ENCODE measurements around the gene PCMT1. TPM values are rescaled to one million over a fixed set of nuclear protein-coding genes. Genes with fewer than 3 reads are reported as not detected.

PCMT1 gene
- total and polyA plus RNA-seq, 2 of the 13 experiments (the other 11 are each of a cell fraction or from before 2014, with no cell fraction given) = 112 to 169 TPM

DNA sequence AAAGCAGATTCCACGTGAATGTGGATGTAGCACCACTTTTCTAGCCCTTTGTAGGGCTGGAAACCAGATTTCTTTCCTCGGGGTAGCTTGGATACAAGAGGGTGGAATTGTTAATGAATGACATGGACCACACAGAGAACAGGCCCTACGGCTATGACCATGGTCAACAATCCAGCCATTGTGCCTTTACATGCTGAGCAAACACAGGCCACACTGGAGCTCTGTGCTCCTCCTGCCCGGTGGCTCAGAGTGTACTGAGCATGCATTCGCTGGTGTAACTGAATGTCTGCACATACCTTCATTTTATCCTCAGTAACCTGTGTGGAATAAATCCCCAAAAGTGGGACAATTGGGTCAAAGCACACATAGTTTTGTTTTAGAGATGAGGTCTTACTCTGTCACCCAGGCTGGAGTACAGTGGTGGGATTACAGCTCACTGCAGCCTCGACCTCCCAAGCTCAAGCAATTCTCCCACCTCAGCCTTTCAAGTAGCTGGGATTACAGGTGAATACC is 81.8 kb downstream of the PCMT1 start (continued):
- no peak for TF ChIP-seq ZNF883 (CRISPR knock-in tag; IDR thresholded peaks at IDR 0.05; ENCODE audit: not compliant biosample characterization)
- TF ChIP-seq RXRB (CRISPR knock-in tag; IDR thresholded peaks at IDR 0.05; ENCODE audit: borderline replicate concordance) = peak; percentile 34; the same call in 1 of the 2 replicates
- TF ChIP-seq SP140L (CRISPR knock-in tag; IDR thresholded peaks at IDR 0.05; ENCODE audit: borderline replicate concordance) = no peak
- TF ChIP-seq ZFP1 (CRISPR knock-in tag; IDR thresholded peaks at IDR 0.05) = peak; percentile 70; the same call in 1 of the 2 replicates
- TF ChIP-seq, protein P1, sequence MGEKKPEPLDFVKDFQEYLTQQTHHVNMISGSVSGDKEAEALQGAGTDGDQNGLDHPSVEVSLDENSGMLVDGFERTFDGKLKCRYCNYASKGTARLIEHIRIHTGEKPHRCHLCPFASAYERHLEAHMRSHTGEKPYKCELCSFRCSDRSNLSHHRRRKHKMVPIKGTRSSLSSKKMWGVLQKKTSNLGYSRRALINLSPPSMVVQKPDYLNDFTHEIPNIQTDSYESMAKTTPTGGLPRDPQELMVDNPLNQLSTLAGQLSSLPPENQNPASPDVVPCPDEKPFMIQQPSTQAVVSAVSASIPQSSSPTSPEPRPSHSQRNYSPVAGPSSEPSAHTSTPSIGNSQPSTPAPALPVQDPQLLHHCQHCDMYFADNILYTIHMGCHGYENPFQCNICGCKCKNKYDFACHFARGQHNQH (CRISPR knock-in tag; IDR thresholded peaks at IDR 0.05) = peak; percentile 65
- TF ChIP-seq, protein P2, sequence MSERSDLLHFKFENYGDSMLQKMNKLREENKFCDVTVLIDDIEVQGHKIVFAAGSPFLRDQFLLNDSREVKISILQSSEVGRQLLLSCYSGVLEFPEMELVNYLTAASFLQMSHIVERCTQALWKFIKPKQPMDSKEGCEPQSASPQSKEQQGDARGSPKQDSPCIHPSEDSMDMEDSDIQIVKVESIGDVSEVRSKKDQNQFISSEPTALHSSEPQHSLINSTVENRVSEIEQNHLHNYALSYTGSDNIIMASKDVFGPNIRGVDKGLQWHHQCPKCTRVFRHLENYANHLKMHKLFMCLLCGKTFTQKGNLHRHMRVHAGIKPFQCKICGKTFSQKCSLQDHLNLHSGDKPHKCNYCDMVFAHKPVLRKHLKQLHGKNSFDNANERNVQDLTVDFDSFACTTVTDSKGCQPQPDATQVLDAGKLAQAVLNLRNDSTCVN (CRISPR knock-in tag; IDR thresholded peaks at IDR 0.05; ENCODE audit: borderline replicate concordance) = no peak
- TF ChIP-seq, protein P3, sequence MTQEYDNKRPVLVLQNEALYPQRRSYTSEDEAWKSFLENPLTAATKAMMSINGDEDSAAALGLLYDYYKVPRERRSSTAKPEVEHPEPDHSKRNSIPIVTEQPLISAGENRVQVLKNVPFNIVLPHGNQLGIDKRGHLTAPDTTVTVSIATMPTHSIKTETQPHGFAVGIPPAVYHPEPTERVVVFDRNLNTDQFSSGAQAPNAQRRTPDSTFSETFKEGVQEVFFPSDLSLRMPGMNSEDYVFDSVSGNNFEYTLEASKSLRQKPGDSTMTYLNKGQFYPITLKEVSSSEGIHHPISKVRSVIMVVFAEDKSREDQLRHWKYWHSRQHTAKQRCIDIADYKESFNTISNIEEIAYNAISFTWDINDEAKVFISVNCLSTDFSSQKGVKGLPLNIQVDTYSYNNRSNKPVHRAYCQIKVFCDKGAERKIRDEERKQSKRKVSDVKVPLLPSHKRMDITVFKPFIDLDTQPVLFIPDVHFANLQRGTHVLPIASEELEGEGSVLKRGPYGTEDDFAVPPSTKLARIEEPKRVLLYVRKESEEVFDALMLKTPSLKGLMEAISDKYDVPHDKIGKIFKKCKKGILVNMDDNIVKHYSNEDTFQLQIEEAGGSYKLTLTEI (CRISPR knock-in tag; conservative IDR thresholded peaks at IDR 0.05) = no peak
- no peak for TF ChIP-seq KDM5A (IDR thresholded peaks at IDR 0.05; ENCODE audit: borderline replicate concordance, low read length)
- no peak for TF ChIP-seq NFE2L1 (CRISPR knock-in tag; IDR thresholded peaks at IDR 0.05; ENCODE audit: borderline replicate concordance)
- peak; percentile 50; the same call in 1 of the 2 replicates for TF ChIP-seq FOSL2 (CRISPR knock-in tag; IDR thresholded peaks at IDR 0.05)
- no peak for TF ChIP-seq RBM39 (IDR thresholded peaks at IDR 0.05; ENCODE audit: low read depth, low read length, poor library complexity, severe bottlenecking)
- TF ChIP-seq, protein P4, sequence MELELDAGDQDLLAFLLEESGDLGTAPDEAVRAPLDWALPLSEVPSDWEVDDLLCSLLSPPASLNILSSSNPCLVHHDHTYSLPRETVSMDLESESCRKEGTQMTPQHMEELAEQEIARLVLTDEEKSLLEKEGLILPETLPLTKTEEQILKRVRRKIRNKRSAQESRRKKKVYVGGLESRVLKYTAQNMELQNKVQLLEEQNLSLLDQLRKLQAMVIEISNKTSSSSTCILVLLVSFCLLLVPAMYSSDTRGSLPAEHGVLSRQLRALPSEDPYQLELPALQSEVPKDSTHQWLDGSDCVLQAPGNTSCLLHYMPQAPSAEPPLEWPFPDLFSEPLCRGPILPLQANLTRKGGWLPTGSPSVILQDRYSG (CRISPR knock-in tag; IDR thresholded peaks at IDR 0.05) = no peak
- no peak for TF ChIP-seq ZNF101 (CRISPR knock-in tag; IDR thresholded peaks at IDR 0.05; ENCODE audit: borderline replicate concordance, low read depth)
- no peak for TF ChIP-seq CREB1 (IDR thresholded peaks at IDR 0.05)
- TF ChIP-seq CREB1 (CRISPR knock-in tag; IDR thresholded peaks at IDR 0.05) = no peak
- no peak for TF ChIP-seq ZNF30 (CRISPR knock-in tag; IDR thresholded peaks at IDR 0.05)
- TF ChIP-seq ZNF354B (CRISPR knock-in tag; IDR thresholded peaks at IDR 0.05) = no peak
- no peak for TF ChIP-seq ZNF329 (CRISPR knock-in tag; IDR thresholded peaks at IDR 0.05; ENCODE audit: low read depth)
- TF ChIP-seq ZNF678 (CRISPR knock-in tag; IDR thresholded peaks at IDR 0.05) = no peak
- no peak for TF ChIP-seq MIER3 (CRISPR knock-in tag; IDR thresholded peaks at IDR 0.05; ENCODE audit: borderline replicate concordance)
- no peak for TF ChIP-seq RAD51 (IDR thresholded peaks at IDR 0.05; ENCODE audit: borderline replicate concordance)
- TF ChIP-seq PHF21A (CRISPR knock-in tag; IDR thresholded peaks at IDR 0.05) = peak; percentile 74; the same call in 1 of the 2 replicates
- TF ChIP-seq ZNF83 (CRISPR knock-in tag; IDR thresholded peaks at IDR 0.05; ENCODE audit: borderline replicate concordance) = no peak
